ENCODE data around the gene KLRG1.

GRCh38 chr12:8958066-8958465 lies 31.3 kb upstream of the KLRG1 start:
- TF ChIP-seq, protein P1, sequence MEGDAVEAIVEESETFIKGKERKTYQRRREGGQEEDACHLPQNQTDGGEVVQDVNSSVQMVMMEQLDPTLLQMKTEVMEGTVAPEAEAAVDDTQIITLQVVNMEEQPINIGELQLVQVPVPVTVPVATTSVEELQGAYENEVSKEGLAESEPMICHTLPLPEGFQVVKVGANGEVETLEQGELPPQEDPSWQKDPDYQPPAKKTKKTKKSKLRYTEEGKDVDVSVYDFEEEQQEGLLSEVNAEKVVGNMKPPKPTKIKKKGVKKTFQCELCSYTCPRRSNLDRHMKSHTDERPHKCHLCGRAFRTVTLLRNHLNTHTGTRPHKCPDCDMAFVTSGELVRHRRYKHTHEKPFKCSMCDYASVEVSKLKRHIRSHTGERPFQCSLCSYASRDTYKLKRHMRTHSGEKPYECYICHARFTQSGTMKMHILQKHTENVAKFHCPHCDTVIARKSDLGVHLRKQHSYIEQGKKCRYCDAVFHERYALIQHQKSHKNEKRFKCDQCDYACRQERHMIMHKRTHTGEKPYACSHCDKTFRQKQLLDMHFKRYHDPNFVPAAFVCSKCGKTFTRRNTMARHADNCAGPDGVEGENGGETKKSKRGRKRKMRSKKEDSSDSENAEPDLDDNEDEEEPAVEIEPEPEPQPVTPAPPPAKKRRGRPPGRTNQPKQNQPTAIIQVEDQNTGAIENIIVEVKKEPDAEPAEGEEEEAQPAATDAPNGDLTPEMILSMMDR (IDR thresholded peaks at IDR 0.05; ENCODE audit: insufficient read depth, low read length): no peak
- TF ChIP-seq POLR2AphosphoS5 (IDR thresholded peaks at IDR 0.05; ENCODE audit: low read depth): no peak
